Measurements from ENCODE around the gene HDAC8.

HDAC8 gene

DNA sequence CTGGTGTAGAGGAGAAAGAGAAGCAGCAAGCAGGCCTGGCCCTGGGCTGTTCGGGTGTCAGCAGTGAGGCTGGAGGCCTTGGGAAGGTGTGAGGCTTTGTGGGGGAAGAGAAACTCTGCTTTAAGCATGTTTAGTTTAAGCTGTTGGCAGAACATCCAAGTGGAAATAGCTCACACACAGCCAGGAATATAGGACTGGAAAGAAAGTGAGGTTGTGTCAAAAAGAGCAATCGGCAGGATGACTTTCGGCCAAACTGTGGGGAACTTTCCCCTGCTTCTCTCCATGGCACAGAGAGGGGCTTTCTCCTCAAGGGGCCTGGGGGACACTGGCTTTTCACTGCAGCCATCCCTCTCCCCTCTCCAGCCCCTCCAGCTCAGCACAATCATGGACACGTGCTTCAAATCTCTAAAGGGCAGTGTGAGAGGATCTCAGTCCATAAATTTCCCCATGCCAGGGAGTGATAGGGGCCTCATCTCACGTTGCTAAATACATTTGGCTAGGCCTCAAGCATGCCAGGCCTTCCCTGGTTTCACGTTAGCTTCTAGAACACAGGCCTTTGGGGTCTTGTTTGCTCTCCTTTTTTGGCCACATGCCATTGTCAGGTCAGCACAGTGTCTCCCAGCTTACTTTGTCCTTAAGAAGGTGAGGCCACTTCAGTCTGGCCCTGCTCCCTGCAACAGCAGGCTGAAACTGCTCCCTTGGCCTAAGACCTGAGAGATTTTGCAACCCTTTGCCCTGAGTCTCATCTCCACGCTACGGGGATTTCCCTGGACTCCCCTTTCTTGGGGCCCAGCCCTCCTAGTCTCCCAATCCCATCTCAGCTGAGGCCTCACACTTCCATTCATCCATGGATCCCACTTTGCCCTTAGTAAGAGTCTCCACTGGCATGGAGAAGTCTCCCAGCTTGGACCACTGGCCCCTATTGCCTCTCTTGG is 258.7 kb downstream of the HDAC8 start:
- peaks cover 46% of the 10 kb centered on the region for H3K4me1 Mint-ChIP-seq
- H3K4me3 Mint-ChIP-seq, result no peak overlapping the region
- TF ChIP-seq, protein P1, sequence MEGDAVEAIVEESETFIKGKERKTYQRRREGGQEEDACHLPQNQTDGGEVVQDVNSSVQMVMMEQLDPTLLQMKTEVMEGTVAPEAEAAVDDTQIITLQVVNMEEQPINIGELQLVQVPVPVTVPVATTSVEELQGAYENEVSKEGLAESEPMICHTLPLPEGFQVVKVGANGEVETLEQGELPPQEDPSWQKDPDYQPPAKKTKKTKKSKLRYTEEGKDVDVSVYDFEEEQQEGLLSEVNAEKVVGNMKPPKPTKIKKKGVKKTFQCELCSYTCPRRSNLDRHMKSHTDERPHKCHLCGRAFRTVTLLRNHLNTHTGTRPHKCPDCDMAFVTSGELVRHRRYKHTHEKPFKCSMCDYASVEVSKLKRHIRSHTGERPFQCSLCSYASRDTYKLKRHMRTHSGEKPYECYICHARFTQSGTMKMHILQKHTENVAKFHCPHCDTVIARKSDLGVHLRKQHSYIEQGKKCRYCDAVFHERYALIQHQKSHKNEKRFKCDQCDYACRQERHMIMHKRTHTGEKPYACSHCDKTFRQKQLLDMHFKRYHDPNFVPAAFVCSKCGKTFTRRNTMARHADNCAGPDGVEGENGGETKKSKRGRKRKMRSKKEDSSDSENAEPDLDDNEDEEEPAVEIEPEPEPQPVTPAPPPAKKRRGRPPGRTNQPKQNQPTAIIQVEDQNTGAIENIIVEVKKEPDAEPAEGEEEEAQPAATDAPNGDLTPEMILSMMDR (IDR thresholded peaks at IDR 0.05), result no peak
- H3K9me3 Mint-ChIP-seq, result peaks cover 41% of the 10 kb centered on the region
- H3K36me3 Mint-ChIP-seq (ENCODE audit: low read depth), result no peaks in the 10 kb centered on the region
- no peak overlapping the region for H3K27ac Mint-ChIP-seq
- no peak for DNase-seq
- no peaks in the 10 kb centered on the region for H3K27me3 Mint-ChIP-seq (ENCODE audit: low read depth, poor library complexity)

DNA sequence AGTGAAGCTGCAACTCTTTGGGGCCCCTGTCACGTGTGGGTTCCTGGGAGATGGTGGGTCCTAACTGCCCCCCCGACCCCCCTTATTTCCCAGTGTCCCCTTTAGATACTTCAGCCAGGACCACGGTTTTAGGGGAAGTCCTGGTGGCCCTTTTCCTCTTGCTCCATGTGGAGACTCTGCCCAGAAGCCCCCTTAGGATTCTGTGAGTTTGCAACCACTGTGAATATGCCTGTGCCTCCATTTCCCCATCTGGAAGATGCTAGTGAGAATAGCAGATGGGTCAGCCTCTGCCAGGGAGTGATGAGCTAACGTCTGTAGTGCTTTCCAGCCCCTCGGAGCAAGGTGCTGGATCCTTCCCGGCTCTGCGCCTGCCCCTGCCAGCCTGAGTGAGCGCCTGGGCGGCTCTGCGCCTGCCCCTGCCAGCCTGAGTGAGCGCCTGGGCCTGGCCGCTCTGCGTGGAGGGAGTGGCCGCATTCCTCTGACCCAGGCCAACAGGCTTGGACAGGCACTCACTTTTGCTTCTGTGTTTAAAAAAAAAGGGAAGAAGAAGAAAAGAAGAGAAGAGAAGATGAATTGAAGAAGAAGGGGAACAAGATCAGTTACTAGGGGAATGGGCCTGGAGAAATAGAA is 260.2 kb downstream of the HDAC8 start:
- no peaks in the 10 kb centered on the region for H3K36me3 Mint-ChIP-seq (ENCODE audit: low read depth)
- H3K4me3 Mint-ChIP-seq, result no peak overlapping the region
- H3K27ac Mint-ChIP-seq, result no peak overlapping the region
- H3K27me3 Mint-ChIP-seq (ENCODE audit: low read depth, poor library complexity), result peaks cover 13% of the 10 kb centered on the region
- H3K4me1 Mint-ChIP-seq, result peaks cover 47% of the 10 kb centered on the region
- no peak for DNase-seq
- H3K9me3 Mint-ChIP-seq, result peaks cover 42% of the 10 kb centered on the region
- TF ChIP-seq, protein P1 (IDR thresholded peaks at IDR 0.05), result no peak

DNA sequence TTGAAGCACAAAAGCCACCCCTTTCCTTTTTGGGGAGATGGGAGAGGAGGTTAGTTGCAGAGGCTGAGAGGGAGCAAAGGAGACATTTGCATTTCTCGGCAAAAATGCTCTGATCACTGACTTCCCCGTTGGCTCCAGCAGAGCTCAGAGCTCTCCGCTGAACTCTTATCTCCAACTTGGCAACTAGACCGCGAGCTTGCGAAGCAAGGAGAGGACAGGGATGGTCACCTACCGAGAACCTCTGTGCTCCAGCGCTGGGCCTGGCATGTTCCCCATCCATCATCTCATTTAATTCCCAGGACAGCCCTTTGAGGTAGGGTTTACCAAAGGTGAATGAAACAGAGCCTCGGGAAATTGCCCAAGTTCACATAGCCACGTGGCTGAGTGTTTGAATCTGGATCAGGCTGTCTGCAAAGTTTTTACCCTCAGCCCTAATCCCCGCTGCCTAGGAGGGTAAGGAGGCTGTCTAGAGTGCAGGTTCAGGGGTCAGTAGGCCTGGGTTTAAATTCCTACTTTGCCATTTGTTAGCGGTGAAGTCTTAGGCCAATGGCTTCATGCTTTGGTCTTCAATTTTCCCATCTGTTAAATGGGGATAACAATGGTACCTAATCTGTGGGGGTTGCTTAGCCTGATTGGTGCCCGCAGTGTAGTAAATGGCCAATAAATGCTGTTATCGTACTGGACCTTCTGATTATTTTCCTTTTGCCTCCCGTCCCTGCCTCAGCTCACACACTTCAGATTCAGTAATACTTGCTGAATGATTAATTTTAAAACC is 263.2 kb downstream of the HDAC8 start:
- Mint-ChIP-seq H3K4me3 (peak overlapping the region; percentile 90), H3K4me1 (peaks cover 29% of the 10 kb centered on the region), H3K36me3 (ENCODE audit: low read depth) (peaks cover 3% of the 10 kb centered on the region), H3K27me3 (ENCODE audit: low read depth, poor library complexity) (peaks cover 18% of the 10 kb centered on the region), H3K9me3 (peaks cover 37% of the 10 kb centered on the region), H3K27ac (no peak overlapping the region)
- TF ChIP-seq, protein P1 (IDR thresholded peaks at IDR 0.05), result no peak
- DNase-seq, result no peak

DNA sequence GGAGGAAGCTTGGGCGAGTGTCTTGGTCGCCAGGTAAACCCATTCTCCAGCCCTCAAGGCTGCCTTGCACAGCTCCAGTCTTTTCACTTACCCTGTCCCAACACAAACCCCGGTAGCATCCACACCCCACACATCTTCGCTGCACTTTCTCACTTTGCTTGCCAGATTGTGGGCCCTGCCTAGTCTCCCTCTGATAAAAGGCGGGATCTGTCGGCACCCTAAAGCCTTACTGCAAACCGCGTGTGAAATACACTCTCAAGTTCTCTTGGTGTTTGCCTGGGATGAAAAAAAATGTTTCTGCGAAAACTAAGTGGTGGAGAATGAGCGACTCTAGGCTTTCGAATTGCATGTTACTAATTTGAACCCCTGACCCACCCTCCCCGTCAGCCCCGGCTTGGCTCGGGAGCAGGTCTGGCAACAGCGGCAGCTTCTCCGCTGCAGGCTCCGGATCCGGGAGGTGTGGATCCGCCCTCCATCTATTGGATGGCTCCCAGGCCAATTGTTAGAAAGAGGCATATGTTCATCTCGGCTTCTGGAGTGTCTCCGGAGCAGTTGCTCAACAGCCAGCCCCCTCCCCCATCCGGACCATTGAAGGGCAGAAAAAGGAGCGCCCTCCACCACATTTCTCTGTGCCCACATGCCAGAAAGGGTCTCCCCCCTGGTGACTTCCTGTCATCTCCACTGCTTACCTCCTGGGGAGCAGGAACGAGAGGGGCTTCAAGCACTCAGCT is 263.9 kb downstream of the HDAC8 start:
- peak overlapping the region; percentile 90 for H3K4me3 Mint-ChIP-seq

DNA sequence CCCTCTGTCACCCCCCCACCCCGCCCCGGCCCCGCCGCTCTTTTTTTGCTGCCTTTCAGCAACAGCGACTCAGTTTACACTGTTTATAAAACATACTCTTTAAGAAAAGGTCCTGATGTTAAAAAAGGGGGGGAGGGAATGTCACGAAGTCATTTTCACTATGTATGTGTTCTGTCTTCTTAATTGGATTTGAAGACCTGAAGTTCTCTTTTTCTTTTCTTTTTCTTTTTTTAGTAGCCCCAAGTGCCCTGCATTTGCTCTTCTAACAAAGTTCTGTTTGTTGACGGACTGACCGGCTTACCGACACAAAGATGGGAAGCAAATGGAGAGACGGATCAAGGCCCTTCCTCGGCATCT is 264.5 kb downstream of the HDAC8 start:
- H3K36me3 Mint-ChIP-seq (ENCODE audit: low read depth), result peaks cover 6% of the 10 kb centered on the region
- H3K27ac Mint-ChIP-seq, result no peak overlapping the region
- H3K27me3 Mint-ChIP-seq (ENCODE audit: low read depth, poor library complexity), result peaks cover 22% of the 10 kb centered on the region
- H3K9me3 Mint-ChIP-seq, result peaks cover 40% of the 10 kb centered on the region
- H3K4me1 Mint-ChIP-seq, result peaks cover 23% of the 10 kb centered on the region
- no peak for DNase-seq
- TF ChIP-seq, protein P1 (IDR thresholded peaks at IDR 0.05), result no peak
- peak overlapping the region; percentile 90 for H3K4me3 Mint-ChIP-seq

More for the DNA sequence above, 263.9 kb downstream of the HDAC8 start:
- Mint-ChIP-seq H3K27me3 (ENCODE audit: low read depth, poor library complexity) (peaks cover 22% of the 10 kb centered on the region), H3K27ac (no peak overlapping the region), H3K36me3 (ENCODE audit: low read depth) (peaks cover 6% of the 10 kb centered on the region), H3K4me1 (peaks cover 26% of the 10 kb centered on the region), H3K9me3 (peaks cover 41% of the 10 kb centered on the region)
- TF ChIP-seq, protein P1 (IDR thresholded peaks at IDR 0.05), result no peak
- DNase-seq, result peak; percentile 72
